ENCODE data around the gene RAB13. TPM values are rescaled to one million over a fixed set of nuclear protein-coding genes. Genes with fewer than 3 reads are reported as not detected.

Gene RAB13
- total RNA-seq, 1 experiment from 2014 or later: 36.5 TPM

DNA sequence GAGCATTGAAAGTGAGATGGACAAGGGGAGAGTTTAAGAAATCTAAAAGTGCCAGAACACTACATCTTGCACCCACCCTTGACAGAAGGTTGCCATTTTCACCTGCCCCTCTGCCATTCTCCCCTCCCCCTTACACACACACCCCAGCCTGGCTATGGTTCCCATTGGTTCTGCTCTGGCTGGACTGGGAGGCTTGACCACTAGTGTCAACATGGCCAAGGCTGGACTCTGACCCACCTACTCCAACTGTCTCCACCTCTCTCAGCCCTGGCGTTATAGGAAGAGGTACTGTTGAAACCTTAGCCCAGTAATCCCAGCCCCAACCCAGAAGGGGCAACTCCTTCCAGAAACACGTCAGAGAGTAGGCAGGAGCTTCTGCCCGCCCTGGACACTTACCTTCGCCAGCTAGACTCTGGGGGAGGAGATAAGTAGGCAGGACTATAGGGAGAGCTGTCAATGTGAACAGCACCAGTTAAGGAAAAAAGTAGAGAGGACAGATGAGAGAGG, 32.2 kb downstream of the RAB13 start:
- no peak for DNase-seq
- Histone ChIP-seq H3K36me3 (peaks cover 16% of the 10 kb centered on the region; the same call in 1 of the 2 replicates), H3K27ac (no peak overlapping the region), H3K4me1 (0 out of 2 replicates have a peak, but pooled peaks cover 2% of the 10 kb centered on the region), H3K4me3 (no peak overlapping the region), H3K9me3 (replicated peaks) (no peaks in the 10 kb centered on the region), H3K27me3 (no peaks in the 10 kb centered on the region)

DNA sequence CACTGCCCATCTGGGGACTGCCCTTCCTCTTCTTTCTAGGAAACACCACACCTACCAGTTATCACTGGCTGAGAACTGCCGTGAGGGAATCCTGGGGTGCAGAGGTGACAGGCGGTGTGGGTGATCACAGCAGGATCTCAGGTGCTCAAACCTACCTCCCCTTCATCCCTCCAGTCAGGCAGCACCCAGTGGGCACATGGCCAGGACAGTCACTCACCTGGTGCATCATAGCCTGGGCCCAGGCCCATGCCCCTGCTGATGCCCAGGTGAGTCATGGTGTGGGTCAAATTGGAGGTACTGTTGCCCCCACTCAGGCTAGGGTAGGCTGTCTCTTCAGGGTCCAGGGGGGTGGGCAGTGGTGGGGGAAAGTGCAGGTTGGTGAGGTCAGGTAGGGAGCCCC, 34.3 kb downstream of the RAB13 start:
- no peak for DNase-seq
- Histone ChIP-seq H3K9me3 (replicated peaks) (no peaks in the 10 kb centered on the region), H3K36me3 (peaks cover 16% of the 10 kb centered on the region; the same call in 1 of the 2 replicates), H3K27me3 (no peaks in the 10 kb centered on the region), H3K27ac (no peak overlapping the region), H3K4me1 (no peaks in the 10 kb centered on the region), H3K4me3 (no peak overlapping the region)

DNA sequence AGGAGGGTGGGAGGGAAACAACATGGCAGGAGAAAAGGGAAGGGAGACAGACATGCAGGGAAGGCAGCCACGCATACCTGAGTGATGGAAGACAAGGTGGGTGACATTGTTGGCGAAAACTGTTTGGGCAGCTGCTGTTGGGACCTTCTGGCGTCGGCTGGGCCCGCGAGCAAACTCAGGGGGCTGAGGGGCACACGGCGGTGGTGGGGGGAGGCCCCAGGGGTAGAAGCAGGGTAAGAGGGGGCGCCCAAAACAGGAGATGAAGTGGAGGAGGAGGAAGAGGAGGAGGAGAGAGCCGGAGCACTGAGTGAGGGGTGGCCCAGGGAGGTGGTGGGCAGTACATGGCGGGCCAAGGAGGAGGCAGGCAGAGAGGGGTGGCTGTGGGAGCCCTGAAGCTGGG, 35.0 kb downstream of the RAB13 start:
- Histone ChIP-seq H3K9me3 (replicated peaks) (no peaks in the 10 kb centered on the region), H3K27ac (no peak overlapping the region), H3K27me3 (no peaks in the 10 kb centered on the region), H3K4me3 (no peak overlapping the region), H3K4me1 (no peaks in the 10 kb centered on the region), H3K36me3 (peaks cover 16% of the 10 kb centered on the region; the same call in 1 of the 2 replicates)
- no peak for DNase-seq

DNA sequence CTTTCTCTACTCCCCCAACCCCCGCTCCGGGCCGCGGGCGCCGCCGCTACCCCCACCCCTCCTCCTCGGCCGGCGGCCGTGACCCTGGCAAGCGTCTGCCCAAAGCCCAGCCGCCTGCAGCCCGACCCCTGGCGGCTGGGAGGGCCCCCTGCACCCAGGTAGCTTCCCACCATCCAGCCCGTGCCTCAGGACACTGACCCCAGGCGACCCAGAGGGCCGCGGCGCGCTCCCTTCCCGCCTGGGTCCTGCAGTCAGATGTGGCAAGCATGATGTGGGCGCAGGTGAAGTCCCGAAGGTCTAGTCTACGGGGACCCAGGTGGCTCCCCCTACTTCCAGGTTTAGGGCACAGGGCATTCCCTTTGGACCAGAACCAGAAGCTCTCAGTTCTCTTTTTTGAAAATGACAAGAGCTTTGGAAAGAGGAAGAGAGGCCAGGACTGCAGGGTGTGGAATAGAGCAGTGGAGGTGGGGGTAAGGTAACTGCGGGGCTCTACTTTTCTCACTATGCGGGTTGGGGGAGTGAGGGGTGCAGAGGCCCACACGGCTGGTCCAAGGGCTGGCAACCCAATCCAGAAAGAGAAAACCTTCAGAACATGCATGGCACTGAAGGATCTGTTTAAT, 39.4 kb downstream of the RAB13 start, which contains the start of gene DENND4B:
Gene DENND4B, minus strand, starts transcription at position 97 of the 620 bp plus-strand sequence. CDS start 2,344 bp downstream, outside the sequence.
- H3K9me3 ChIP-seq (replicated peaks): no peaks in the 10 kb centered on the region
- H3K36me3 ChIP-seq: peaks cover 7% of the 10 kb centered on the region; the same call in 1 of the 2 replicates
- peak; percentile 78 to 84 for DNase-seq
- H3K27me3 ChIP-seq: no peaks in the 10 kb centered on the region
- peak within 1 kb of the TSS; percentile 96 for H3K4me3 ChIP-seq
- peaks cover 6% of the 10 kb centered on the region; the same call in 1 of the 2 replicates for H3K4me1 ChIP-seq
- H3K27ac ChIP-seq: peak within 1 kb of the TSS; percentile 61

DNA sequence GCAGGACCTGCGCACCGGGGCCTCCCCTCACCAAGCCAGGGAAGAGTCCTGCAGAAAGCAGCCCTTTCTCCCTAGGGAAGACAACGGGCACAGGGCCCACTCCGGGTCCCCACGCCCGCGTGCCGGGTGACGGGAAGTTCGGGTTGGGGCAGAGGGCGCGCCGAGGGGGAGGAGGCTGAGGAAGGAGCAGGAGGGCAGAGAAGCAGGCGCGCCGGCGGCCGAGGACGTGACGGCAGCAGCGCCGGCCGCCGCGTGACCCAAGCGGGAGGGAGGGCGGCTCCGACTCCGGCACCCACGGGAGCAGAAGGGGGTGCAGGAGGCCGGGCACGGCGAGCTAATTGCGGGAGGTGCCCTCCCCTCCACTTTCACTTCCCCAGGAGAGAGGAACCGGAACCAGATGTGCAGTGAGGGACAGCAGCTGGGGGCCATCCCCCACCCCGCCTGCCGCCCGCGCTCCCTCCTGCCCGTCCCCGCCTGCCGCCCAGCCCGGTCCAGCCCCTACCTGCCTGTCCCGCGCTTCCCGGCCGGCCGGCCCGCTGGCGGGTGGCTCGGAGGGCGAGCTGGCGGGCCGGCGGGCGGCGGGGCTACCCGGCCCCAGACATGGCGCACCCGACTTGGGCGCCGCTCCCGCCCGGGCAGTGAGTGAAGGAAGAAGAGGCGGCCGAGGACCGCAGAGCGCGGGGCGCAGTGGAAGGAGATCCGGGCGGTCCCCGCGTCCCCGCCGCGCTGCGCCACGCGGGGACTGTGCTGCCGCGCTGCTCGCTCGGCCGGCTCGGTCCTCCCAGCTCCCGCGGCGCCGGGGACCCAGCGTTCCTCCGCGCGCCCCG, 40.1 kb downstream of the RAB13 start:
- H3K27ac ChIP-seq: peak overlapping the region; percentile 61
- H3K4me3 ChIP-seq: peak overlapping the region; percentile 96
- no peaks in the 10 kb centered on the region for H3K9me3 ChIP-seq (replicated peaks)
- peaks cover 7% of the 10 kb centered on the region; the same call in 1 of the 2 replicates for H3K36me3 ChIP-seq
- peaks cover 6% of the 10 kb centered on the region; the same call in 1 of the 2 replicates for H3K4me1 ChIP-seq
- peak; percentile 54 to 56 for DNase-seq
- no peaks in the 10 kb centered on the region for H3K27me3 ChIP-seq

DNA sequence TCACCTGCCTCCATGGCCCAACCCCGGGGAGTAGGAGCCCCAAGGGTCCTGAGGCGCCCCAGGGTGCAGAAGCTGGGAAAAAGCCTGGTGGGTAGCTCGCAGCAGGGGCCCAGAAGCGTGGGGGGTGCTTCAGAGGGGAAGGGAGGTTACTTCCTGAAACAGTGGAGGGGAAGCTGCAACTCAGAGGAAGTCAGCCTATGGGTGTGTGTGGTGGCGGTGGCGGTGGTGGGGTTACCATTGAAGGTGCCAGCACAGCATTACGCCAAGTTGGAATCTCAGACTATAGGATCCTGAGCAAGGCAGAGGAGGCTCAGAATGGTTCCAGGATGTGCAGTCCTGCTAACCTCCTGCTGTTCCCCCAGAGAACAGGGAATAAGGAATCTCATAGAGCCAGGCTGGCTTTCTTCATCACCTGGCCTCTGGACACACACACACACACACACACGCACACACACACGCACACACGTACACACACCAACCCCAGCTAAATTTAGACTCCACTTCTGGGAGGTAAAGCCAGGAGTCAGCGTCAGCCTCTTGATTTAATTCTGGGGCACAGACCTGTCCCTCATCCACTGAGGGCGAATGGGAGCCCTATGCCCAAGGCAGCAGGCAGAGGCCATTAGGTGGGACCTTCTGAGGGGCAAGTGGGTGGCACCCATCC, 40.9 kb downstream of the RAB13 start:
- H3K4me1 ChIP-seq: peaks cover 6% of the 10 kb centered on the region; the same call in 1 of the 2 replicates
- peak overlapping the region; percentile 61 for H3K27ac ChIP-seq
- no peaks in the 10 kb centered on the region for H3K27me3 ChIP-seq
- peak in 1 of 2 experiments; percentile 24 for DNase-seq
- H3K9me3 ChIP-seq (replicated peaks): no peaks in the 10 kb centered on the region
- peaks cover under 1% of the 10 kb centered on the region; the same call in 1 of the 2 replicates for H3K36me3 ChIP-seq
- peak overlapping the region; percentile 96 for H3K4me3 ChIP-seq

DNA sequence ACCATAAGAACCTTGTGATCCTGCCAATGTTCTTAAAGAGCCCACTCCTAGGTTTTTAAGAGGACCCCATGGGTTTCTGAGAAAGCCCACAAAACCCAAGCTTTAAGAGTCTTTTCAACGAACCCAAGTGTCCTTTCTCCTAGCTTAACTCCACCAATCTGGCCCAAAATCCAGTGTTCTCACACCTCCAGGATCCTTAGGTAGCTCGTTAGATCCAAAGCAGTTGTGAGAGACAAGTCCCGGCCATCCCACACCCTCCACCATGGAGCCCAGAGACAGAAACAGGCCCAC, 41.4 kb downstream of the RAB13 start:
- peak overlapping the region; percentile 96; the same call in 1 of the 2 replicates for H3K4me3 ChIP-seq
- H3K36me3 ChIP-seq: no peaks in the 10 kb centered on the region; the same call in 1 of the 2 replicates
- peaks cover 6% of the 10 kb centered on the region; the same call in 1 of the 2 replicates for H3K4me1 ChIP-seq
- DNase-seq: no peak
- H3K27ac ChIP-seq: no peak overlapping the region
- H3K9me3 ChIP-seq (replicated peaks): no peaks in the 10 kb centered on the region
- no peaks in the 10 kb centered on the region for H3K27me3 ChIP-seq

DNA sequence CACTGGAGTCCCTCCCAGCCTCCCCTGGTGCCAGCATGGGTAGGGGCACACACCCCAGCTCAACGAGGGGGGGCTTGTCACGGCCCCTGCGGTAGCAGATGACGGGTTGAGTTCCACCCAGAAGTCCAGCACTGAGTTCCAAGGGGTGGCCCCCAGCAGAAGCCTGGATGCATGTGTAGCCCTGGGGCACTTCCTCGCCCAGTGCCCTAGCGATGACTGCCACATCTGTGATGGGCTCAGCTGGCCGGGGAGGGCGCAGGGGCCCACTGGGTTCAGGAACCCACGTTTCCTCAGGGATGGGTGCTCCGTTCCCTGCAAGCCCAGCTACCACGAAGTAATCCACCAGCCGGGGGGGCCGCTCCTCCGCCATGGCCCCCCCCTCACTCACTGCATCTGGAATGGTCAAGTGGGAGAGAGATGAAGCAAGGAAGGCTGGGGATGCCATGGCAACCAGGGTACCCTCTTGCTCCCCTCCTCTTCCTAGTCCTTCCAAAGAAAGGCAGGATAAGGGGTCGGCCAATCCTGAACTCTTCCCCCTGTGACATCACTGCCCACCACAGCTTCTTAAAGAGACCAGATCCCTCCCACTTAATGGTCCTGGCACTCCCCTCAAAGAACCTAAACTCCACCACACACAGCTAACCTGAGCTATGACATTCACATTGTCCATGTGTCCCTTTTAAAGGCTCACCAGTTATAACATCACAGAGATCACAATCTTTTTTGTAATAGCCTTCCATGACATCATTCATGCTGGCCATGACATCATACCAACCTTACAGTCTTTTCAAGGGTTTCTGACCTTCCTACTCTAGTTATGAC, 41.9 kb downstream of the RAB13 start:
- no peaks in the 10 kb centered on the region for H3K27me3 ChIP-seq
- peaks cover 6% of the 10 kb centered on the region; the same call in 1 of the 2 replicates for H3K4me1 ChIP-seq
- no peaks in the 10 kb centered on the region for H3K9me3 ChIP-seq (replicated peaks)
- no peak overlapping the region for H3K4me3 ChIP-seq
- H3K36me3 ChIP-seq: no peaks in the 10 kb centered on the region; the same call in 1 of the 2 replicates
- DNase-seq: no peak
- H3K27ac ChIP-seq: no peak overlapping the region

DNA sequence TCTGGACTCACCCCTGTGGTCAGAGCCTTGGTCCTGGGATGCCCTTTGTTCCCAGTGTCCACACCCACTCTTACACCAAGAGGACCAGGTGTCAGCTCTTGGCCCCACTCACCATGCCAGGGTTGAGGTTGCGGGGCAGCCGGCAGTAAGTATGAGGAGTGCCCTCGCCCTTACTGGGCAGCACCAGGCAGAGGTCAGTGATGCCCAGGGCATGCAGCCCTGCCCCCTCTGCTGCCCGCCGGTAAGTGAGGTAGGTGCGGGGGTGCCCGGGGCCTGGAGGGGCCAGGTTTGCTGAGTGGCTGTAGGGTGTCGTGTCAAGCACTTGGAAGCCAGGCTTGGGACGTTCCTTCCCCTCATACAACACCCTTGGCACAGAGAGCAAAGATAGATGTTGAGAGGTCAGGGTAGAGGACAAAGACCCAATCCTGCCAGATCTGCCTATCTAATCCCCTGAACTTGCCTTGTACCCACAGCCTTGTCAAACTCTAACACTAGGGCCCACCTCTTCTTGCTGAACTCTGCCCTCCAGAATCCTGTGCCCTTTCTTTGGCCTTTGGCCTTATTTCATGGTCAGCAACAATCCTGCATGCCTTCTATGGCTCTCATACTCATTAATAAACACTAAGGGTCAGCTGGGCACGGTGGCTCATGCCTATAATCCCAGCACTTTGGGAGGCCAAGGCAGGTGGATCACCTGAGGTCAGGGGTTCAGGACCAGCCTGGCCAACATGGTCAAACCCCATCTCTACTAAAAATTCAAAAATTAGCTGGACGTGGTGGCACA, 43.2 kb downstream of the RAB13 start:
- Histone ChIP-seq H3K4me1 (peaks cover 6% of the 10 kb centered on the region; the same call in 1 of the 2 replicates), H3K36me3 (peaks cover 1% of the 10 kb centered on the region), H3K4me3 (no peak overlapping the region), H3K27ac (no peak overlapping the region), H3K27me3 (no peaks in the 10 kb centered on the region), H3K9me3 (replicated peaks) (no peaks in the 10 kb centered on the region)
- DNase-seq: no peak

DNA sequence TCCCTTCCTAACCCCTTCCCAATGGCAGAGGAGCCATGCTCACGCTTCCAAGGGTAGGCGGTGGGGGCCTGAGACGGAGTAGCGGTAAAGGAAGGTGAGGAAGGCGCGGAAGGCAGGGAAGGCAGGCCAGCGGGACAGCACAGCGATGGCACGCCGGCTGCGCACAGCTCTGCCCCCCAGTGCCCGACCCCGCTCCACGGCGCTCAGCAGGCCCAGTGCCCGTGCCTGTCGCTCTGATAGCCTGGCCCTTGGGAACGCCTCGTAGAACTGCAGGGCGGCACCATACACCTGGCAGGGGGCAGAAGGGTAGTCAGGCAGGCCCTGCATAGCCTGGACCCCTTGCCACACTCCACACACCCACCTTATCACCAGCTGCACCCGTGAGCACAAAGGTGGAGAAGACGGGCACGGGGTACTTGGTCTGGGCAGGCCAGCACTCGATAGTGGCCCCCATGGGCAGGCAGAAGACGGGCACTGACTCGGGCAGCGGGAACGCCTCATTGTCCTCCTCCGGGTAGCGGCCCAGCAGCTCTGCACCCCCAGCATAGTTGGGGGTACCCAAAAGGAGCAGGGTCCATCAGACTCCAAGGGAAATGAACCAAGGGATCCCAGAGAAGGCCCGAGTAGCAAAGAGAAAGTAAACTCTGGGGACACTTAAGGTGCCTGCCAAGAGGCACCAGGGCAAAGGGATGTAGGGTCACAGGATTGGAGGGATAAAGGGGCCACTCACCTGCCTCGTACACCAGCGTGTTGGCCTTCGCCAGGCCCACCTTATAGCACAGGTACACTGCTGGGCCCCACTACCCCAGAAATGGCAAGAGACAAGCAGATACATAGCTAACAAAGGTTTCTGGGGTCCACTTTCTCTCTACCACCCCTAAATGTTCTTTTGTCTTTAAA, 44.1 kb downstream of the RAB13 start:
- no peaks in the 10 kb centered on the region for H3K27me3 ChIP-seq
- peaks cover 10% of the 10 kb centered on the region for H3K36me3 ChIP-seq
- H3K4me1 ChIP-seq: peaks cover 6% of the 10 kb centered on the region; the same call in 1 of the 2 replicates
- no peak for DNase-seq
- no peak overlapping the region for H3K27ac ChIP-seq
- H3K9me3 ChIP-seq (replicated peaks): no peaks in the 10 kb centered on the region
- H3K4me3 ChIP-seq: no peak overlapping the region

DNA sequence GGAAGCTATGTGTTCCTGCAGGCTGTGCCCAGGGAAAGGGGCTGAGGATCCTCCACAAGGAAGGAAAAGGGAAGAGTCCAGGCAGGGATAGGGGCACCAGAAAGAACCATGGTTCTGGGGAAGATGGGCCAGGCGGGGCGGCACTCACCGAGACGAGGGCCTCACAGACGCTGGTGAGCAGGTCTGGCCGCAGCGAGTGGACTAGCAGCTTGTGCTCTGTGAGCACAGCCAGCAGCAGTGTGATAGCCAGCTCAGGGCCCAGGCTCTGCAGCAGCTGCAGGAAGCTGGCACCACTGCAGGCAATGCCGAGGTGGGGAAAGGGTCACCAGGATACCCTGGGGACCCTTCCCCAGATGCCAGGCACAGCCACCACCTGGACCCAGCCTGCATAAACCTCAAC, 45.4 kb downstream of the RAB13 start:
- Histone ChIP-seq H3K27me3 (no peaks in the 10 kb centered on the region), H3K4me3 (no peak overlapping the region), H3K9me3 (replicated peaks) (no peaks in the 10 kb centered on the region), H3K27ac (no peak overlapping the region), H3K4me1 (peaks cover 6% of the 10 kb centered on the region; the same call in 1 of the 2 replicates), H3K36me3 (peaks cover 14% of the 10 kb centered on the region)
- no peak for DNase-seq

DNA sequence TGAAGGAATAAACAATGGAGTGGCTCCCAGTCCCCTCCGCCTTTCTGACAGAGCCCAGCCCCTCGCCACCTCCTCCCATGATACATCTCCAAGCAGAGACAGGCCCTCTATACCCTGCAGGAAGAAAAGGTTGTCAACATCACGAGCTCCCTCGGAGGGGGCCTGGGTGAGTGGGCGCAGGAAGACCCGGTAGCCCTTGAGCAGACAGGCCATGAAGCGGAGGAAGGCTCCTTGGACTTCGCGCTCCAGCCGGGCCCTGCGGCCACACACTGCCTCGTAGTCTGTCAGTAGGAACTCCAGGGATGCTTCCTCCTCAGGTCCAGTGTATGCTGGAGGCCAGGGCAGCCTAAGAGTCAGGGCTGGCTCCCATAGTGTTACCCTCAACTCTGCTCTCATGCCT, 46.7 kb downstream of the RAB13 start:
- no peaks in the 10 kb centered on the region for H3K4me1 ChIP-seq
- H3K4me3 ChIP-seq: no peak overlapping the region
- no peaks in the 10 kb centered on the region for H3K27me3 ChIP-seq
- no peak for DNase-seq
- no peaks in the 10 kb centered on the region for H3K9me3 ChIP-seq (replicated peaks)
- H3K27ac ChIP-seq: no peak overlapping the region
- H3K36me3 ChIP-seq: peaks cover 16% of the 10 kb centered on the region

All from SJCRH30 (cell line).